B cell (primary cell): Measurements from ENCODE around the gene AUTS2. TPM values are rescaled to one million over a fixed set of nuclear protein-coding genes. Genes with fewer than 3 reads are reported as not detected.
A peak's percentile ranks its signal among the peaks of the same experiment; 100 is the strongest.

Experiments used
- ATAC-seq: fragments of 200-7000 bp; cut with Tn5 transposase; one replicate; pipeline ENCODE4 v1.10.0; 2021; ENCODE audit warnings: low read depth, mild to moderate bottlenecking, moderate number of reproducible peaks, moderate library complexity
- CTCF ChIA-PET: fragments of 350-600 bp; sonication (Branson Sonifier 250); formaldehyde crosslinking; loops from one replicate; lab custom pipeline; 2021; ENCODE audit warnings: antibody characterized with exemption, inconsistent platforms; lab: Charles Lee
- POLR2A ChIA-PET: fragments of 350-600 bp; sonication (Branson Sonifier 250); formaldehyde crosslinking; loops from one replicate; lab custom pipeline; 2021; ENCODE audit warnings: antibody characterized with exemption; lab: Charles Lee
- DNase-seq: peaks from one replicate; pipeline ENCODE4 v3.0.0; 2013
- H2AFZ ChIP-seq: 2 replicates; pipeline ENCODE4 v1.6.1; 2012; ENCODE audit warnings: mild to moderate bottlenecking, low read depth, low read length; ENCODE audit not compliant: insufficient read depth, poor library complexity, severe bottlenecking
- H3K27ac ChIP-seq, 2 donors: 1 replicate in 1 of 2; 2 replicates in 1 of 2; pipeline ENCODE4 v1.5.1; 2012 to 2013; ENCODE audit warnings: low read length in 2 of 2, mild to moderate bottlenecking in 2 of 2, moderate library complexity in 1 of 2
- H3K27me3 ChIP-seq, 4 experiments: fragments of 200-600 bp in 1 of 4; sonication (generic) in 1 of 4; replicated peaks in 1 of 4; 1 replicate in 2 of 4; 2 replicates in 2 of 4; pipeline versions ENCODE4 v1.6.1 to v1.7.0; 2013 to 2016; ENCODE audit warnings: low read length in 3 of 4, mild to moderate bottlenecking in 2 of 4, mixed read lengths in 1 of 4, moderate library complexity in 1 of 4; ENCODE audit not compliant: insufficient read depth in 4 of 4, control insufficient read depth in 3 of 4; ENCODE audit errors: control extremely low read depth in 1 of 4
- H3K36me3 ChIP-seq, 2 experiments: replicated peaks in 1 of 2; 1 replicate in 1 of 2; 2 replicates in 1 of 2; pipeline versions ENCODE4 v1.6.1 to v1.7.1; 2013; ENCODE audit warnings: low read length in 1 of 2; ENCODE audit not compliant: insufficient read depth in 2 of 2, control insufficient read depth in 1 of 2; ENCODE audit errors: control extremely low read depth in 1 of 2, extremely low read depth in 1 of 2
- H3K4me1 ChIP-seq, 2 donors: fragments of 200-600 bp in 1 of 2; sonication (generic) in 1 of 2; 1 replicate in 1 of 2; 2 replicates in 1 of 2; pipeline versions ENCODE4 v1.5.1 to v1.6.1; 2013 to 2017; ENCODE audit warnings: low read length in 2 of 2; ENCODE audit not compliant: control insufficient read depth in 2 of 2, insufficient read depth in 2 of 2
- H3K4me2 ChIP-seq: replicated peaks from 2 replicates; pipeline ENCODE3; 2012; ENCODE audit warnings: mild to moderate bottlenecking, low read depth, low read length; ENCODE audit not compliant: poor library complexity, severe bottlenecking
- H3K4me3 ChIP-seq, 5 experiments: fragments of 200-600 bp in 1 of 5; sonication (generic) in 1 of 5; 1 replicate in 3 of 5; 2 replicates in 2 of 5; pipeline versions ENCODE4 v1.5.1 to v1.7.0; 2011 to 2016; ENCODE audit warnings: low read length in 4 of 5, mild to moderate bottlenecking in 4 of 5, low read depth in 2 of 5, control low read depth in 1 of 5, moderate library complexity in 1 of 5; ENCODE audit not compliant: insufficient read depth in 1 of 5; ENCODE audit errors: control extremely low read depth in 1 of 5, extremely low read depth in 1 of 5
- H3K79me2 ChIP-seq: fragments of 200-600 bp; sonication (generic); one replicate; pipeline ENCODE4 v1.6.0; 2016; ENCODE audit warnings: low read length; ENCODE audit not compliant: control insufficient read depth, insufficient read depth
- H3K9ac ChIP-seq: fragments of 200-600 bp; sonication (generic); 2 replicates; pipeline ENCODE4 v1.6.1; 2017; ENCODE audit warnings: mild to moderate bottlenecking, low read length, moderate library complexity
- H3K9me3 ChIP-seq, 3 donors: one replicate each; pipeline versions ENCODE4 v1.6.1 to v1.7.1; 2013; ENCODE audit warnings: low read length in 2 of 3; ENCODE audit not compliant: control insufficient read depth in 2 of 3, insufficient read depth in 1 of 3; ENCODE audit errors: control extremely low read depth in 1 of 3
- H4K20me1 ChIP-seq: 2 replicates; pipeline ENCODE4 v1.6.0; 2012; ENCODE audit warnings: mild to moderate bottlenecking, low read length; ENCODE audit not compliant: insufficient read depth, control insufficient read depth, poor library complexity, severe bottlenecking
- H3K27ac Mint-ChIP-seq: one replicate; pipeline ENCODE4 v1.8.0; 2021; ENCODE audit warnings: mixed read lengths
- H3K27me3 Mint-ChIP-seq: one replicate; pipeline ENCODE4 v1.8.0; 2021; ENCODE audit warnings: mixed read lengths
- H3K4me1 Mint-ChIP-seq: one replicate; pipeline ENCODE4 v1.8.0; 2021; ENCODE audit warnings: mixed read lengths
- H3K4me3 Mint-ChIP-seq: one replicate; pipeline ENCODE4 v1.8.0; 2021; ENCODE audit warnings: mixed read lengths
- H3K9me3 Mint-ChIP-seq: one replicate; pipeline ENCODE4 v1.8.0; 2022; ENCODE audit warnings: mixed read lengths; ENCODE audit not compliant: insufficient read depth
- EZH2 ChIP-seq: IDR thresholded peaks from 2 replicates; pipeline ENCODE4 v1.6.1; 2012; ENCODE audit warnings: borderline replicate concordance, low read depth, mild to moderate bottlenecking, moderate library complexity, low read length; ENCODE audit not compliant: insufficient read depth, poor library complexity, severe bottlenecking
- WGBS: methylation state at CpG from one replicate; pipeline ENCODE4 v1.1.5; 2013; ENCODE audit warnings: missing lambda C conversion rate; ENCODE audit not compliant: insufficient coverage; 5-methylcytosine and 5-hydroxymethylcytosine counted together
- intact Hi-C: fragments of 100-400 bp; cut with micrococcal nuclease; formaldehyde crosslinking; loops from one replicate; pipeline ENCODE4 v1.10.0; 2022
- polyA plus RNA-seq: library from polyadenylated mRNA; depleted of rRNA; stranded (reverse); fragments of >200 nt; gene quantifications from 2 replicates; pipeline ENCODE4 v1.2.3, GENCODE V29; 2012
- total RNA-seq, 2 donors: library from RNA; stranded (reverse); fragments of 120-200 nt in 1 of 2; gene quantifications; 1 replicate in 1 of 2; 2 replicates in 1 of 2; pipeline versions ENCODE4 v1.2.3 to v1.2.4, GENCODE V29; 2013 to 2022
- TF ChIP-seq, protein P1 (sequence below): fragments of 200-600 bp; IDR thresholded peaks from one replicate; pipeline ENCODE4 v1.8.0; 2022; ENCODE audit warnings: antibody characterized with exemption, mild to moderate bottlenecking

The AUTS2 gene
- total and polyA plus RNA-seq, 2 donors (not counting 1 experiment from before 2014, with no cell fraction given): 22.3 to 35.0 TPM

DNA sequence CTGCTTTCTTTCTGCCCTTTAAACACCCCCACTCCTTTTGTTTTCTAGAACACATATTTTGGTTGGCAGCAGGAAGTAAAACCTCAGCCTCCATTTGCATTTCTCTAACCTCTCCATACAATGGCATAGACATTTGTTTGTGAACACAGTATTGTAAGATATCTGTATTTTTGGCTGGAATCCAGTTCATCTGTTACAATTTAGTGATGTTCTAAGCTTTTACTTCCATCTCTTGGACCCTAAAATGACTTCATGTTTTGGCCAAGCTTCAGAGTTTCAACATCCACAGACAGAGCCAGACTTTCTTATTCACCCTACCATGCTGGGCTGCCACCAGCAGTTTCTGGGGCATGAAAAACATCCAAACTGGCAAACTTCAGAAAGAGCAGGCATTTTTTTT lies 21.1 kb upstream of the AUTS2 start:
- H3K4me1 Mint-ChIP-seq: peaks cover 5% of the 10 kb centered on the region
- peaks cover 3% of the 10 kb centered on the region for H3K27me3 Mint-ChIP-seq
- POLR2A ChIA-PET: no interaction called here
- H3K4me3 Mint-ChIP-seq: no peak overlapping the region
- CTCF ChIA-PET: no interaction called here
- H3K4me1 ChIP-seq: no peaks in the 10 kb centered on the region
- no peaks in the 10 kb centered on the region for H4K20me1 ChIP-seq
- TF ChIP-seq EZH2: no peak
- TF ChIP-seq, protein P1, sequence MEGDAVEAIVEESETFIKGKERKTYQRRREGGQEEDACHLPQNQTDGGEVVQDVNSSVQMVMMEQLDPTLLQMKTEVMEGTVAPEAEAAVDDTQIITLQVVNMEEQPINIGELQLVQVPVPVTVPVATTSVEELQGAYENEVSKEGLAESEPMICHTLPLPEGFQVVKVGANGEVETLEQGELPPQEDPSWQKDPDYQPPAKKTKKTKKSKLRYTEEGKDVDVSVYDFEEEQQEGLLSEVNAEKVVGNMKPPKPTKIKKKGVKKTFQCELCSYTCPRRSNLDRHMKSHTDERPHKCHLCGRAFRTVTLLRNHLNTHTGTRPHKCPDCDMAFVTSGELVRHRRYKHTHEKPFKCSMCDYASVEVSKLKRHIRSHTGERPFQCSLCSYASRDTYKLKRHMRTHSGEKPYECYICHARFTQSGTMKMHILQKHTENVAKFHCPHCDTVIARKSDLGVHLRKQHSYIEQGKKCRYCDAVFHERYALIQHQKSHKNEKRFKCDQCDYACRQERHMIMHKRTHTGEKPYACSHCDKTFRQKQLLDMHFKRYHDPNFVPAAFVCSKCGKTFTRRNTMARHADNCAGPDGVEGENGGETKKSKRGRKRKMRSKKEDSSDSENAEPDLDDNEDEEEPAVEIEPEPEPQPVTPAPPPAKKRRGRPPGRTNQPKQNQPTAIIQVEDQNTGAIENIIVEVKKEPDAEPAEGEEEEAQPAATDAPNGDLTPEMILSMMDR: no peak
- DNase-seq: no peak
- H3K9me3 ChIP-seq: no peaks in the 10 kb centered on the region
- H3K27ac Mint-ChIP-seq: no peak overlapping the region
- H3K9ac ChIP-seq: no peak overlapping the region
- intact Hi-C loops: no loop called here
- H3K4me2 ChIP-seq: no peak overlapping the region
- no peaks in the 10 kb centered on the region for H3K36me3 ChIP-seq
- no peak overlapping the region for H3K27ac ChIP-seq
- ATAC-seq: no peak
- H2AFZ ChIP-seq: peak overlapping the region; percentile 33
- peaks cover 3% of the 10 kb centered on the region for H3K9me3 Mint-ChIP-seq
- no peak overlapping the region for H3K4me3 ChIP-seq
- H3K27me3 ChIP-seq: no peaks in the 10 kb centered on the region
- H3K79me2 ChIP-seq: no peaks in the 10 kb centered on the region

DNA sequence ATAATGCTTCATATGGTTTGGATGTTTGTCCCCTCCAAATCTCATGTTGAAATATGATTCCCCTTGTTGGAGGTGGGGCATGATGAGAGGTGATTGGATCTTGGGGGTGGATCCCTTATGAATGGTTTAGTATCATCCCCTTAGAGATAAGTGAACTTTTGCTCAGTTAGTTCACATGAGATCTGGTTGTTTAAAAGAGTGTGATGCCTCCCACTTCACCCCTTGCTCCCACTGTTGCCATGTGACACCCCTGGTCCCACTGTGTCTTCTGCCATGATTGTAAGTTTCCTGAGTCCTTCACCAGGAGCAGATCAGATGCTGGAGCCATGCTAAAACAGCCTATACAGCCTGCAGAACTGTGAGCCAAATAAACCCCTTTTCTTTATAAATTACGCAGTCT lies 13.1 kb upstream of the AUTS2 start:
- ATAC-seq (no peak), DNase-seq (no peak)

More for the DNA sequence above, 13.1 kb upstream of the AUTS2 start:
- peaks cover 3% of the 10 kb centered on the region for H3K27me3 Mint-ChIP-seq
- intact Hi-C loops: no loop called here
- Histone ChIP-seq H3K27me3 (no peaks in the 10 kb centered on the region), H3K27ac (no peak overlapping the region), H3K79me2 (no peaks in the 10 kb centered on the region), H2AFZ (no peak overlapping the region), H3K9me3 (no peaks in the 10 kb centered on the region), H3K9ac (no peak overlapping the region), H3K4me1 (no peaks in the 10 kb centered on the region), H3K4me3 (no peak overlapping the region), H3K4me2 (no peak overlapping the region), H3K36me3 (no peaks in the 10 kb centered on the region), H4K20me1 (no peaks in the 10 kb centered on the region)
- peaks cover 3% of the 10 kb centered on the region for H3K9me3 Mint-ChIP-seq
- CTCF ChIA-PET: no interaction called here
- no peak overlapping the region for H3K27ac Mint-ChIP-seq
- WGBS: no CpG with 5 or more reads among the region's 1 CpG
- POLR2A ChIA-PET: no interaction called here
- H3K4me3 Mint-ChIP-seq: no peak overlapping the region
- TF ChIP-seq, protein P1: no peak
- no peak for TF ChIP-seq EZH2
- H3K4me1 Mint-ChIP-seq: no peaks in the 10 kb centered on the region
